Lung (tissue), 12 donors: Measurements from ENCODE around the gene TCIRG1. TPM values are rescaled to one million over a fixed set of nuclear protein-coding genes. Genes with fewer than 3 reads are reported as not detected.

ENCODE experiments used
- ATAC-seq: fragments of 200-7000 bp; cut with Tn5 transposase; one replicate; pipeline ENCODE4 v1.9.1; 2020; ENCODE audit warnings: moderate number of reproducible peaks; ENCODE audit not compliant: insufficient read depth, low FRiP score
- DNase-seq, 3 donors: peaks; one replicate each; pipeline ENCODE4 v3.0.0-alpha.2; 2013 to 2017
- H3K27ac ChIP-seq, 2 donors: one replicate each; pipeline ENCODE4 v1.5.1; 2013; ENCODE audit warnings: mild to moderate bottlenecking in 2 of 2, moderate library complexity in 2 of 2, control low read depth in 1 of 2, inconsistent platforms in 1 of 2, low read depth in 1 of 2, low read length in 1 of 2
- H3K27me3 ChIP-seq, 3 donors: one replicate each; pipeline ENCODE4 v1.5.1; 2013; ENCODE audit warnings: low read length in 2 of 3; ENCODE audit not compliant: control insufficient read depth in 3 of 3, insufficient read depth in 3 of 3
- H3K36me3 ChIP-seq, 4 donors: one replicate each; pipeline ENCODE4 v1.5.1; 2013; ENCODE audit warnings: low read length in 4 of 4, mild to moderate bottlenecking in 1 of 4, moderate library complexity in 1 of 4; ENCODE audit not compliant: control insufficient read depth in 4 of 4, insufficient read depth in 4 of 4
- H3K4me1 ChIP-seq, 5 donors: one replicate each; pipeline ENCODE4 v1.5.1; 2013; ENCODE audit warnings: low read length in 5 of 5, mild to moderate bottlenecking in 2 of 5, moderate library complexity in 1 of 5; ENCODE audit not compliant: control insufficient read depth in 5 of 5, insufficient read depth in 5 of 5
- H3K4me3 ChIP-seq: one replicate; pipeline ENCODE4 v1.5.1; 2013; ENCODE audit warnings: mild to moderate bottlenecking, control low read depth, moderate library complexity
- H3K9ac ChIP-seq, 2 donors: one replicate each; pipeline ENCODE4 v1.5.1; 2013; ENCODE audit warnings: low read length in 2 of 2, control low read depth in 1 of 2; ENCODE audit not compliant: insufficient read depth in 1 of 2
- H3K9me3 ChIP-seq, 4 donors: one replicate each; pipeline ENCODE4 v1.5.1; 2013; ENCODE audit warnings: low read length in 3 of 4, mild to moderate bottlenecking in 1 of 4, moderate library complexity in 1 of 4; ENCODE audit not compliant: control insufficient read depth in 4 of 4, insufficient read depth in 3 of 4
- WGBS, 2 donors: extraction: QIAGEN DNeasy Blood & Tissue Kit; methylation state at CpG; one replicate each; pipeline ENCODE4 v1.1.7; 2013; 5-methylcytosine and 5-hydroxymethylcytosine counted together
- polyA plus RNA-seq, 2 donors: library from polyadenylated mRNA; stranded (reverse); fragments of 200-250 nt; gene quantifications; one replicate each; pipeline ENCODE4 v1.2.1, GENCODE V29; 2013
- total RNA-seq, 2 donors: library from RNA; depleted of rRNA in 1 of 2; stranded (reverse); fragments of >200 nt in 1 of 2; gene quantifications; one replicate each; pipeline ENCODE4 v1.2.1, GENCODE V29; 2014 to 2021
- TF ChIP-seq, protein P1 (sequence below): IDR thresholded peaks from 2 replicates; pipeline ENCODE4 v1.5.1; 2012; ENCODE audit warnings: mild to moderate bottlenecking; ENCODE audit errors: control extremely low read depth, extremely low read depth
- donor health status: control.
- donor health status: control.
- donor health status: Bipolar disorder and iron deficiency.
- donor health status: healthy.
- donor health status: DM: yes; HTN: yes; CAD: no.

TCIRG1 gene
- total and polyA plus RNA-seq, 4 donors = 70.2 to 438 (median 283) TPM

DNA sequence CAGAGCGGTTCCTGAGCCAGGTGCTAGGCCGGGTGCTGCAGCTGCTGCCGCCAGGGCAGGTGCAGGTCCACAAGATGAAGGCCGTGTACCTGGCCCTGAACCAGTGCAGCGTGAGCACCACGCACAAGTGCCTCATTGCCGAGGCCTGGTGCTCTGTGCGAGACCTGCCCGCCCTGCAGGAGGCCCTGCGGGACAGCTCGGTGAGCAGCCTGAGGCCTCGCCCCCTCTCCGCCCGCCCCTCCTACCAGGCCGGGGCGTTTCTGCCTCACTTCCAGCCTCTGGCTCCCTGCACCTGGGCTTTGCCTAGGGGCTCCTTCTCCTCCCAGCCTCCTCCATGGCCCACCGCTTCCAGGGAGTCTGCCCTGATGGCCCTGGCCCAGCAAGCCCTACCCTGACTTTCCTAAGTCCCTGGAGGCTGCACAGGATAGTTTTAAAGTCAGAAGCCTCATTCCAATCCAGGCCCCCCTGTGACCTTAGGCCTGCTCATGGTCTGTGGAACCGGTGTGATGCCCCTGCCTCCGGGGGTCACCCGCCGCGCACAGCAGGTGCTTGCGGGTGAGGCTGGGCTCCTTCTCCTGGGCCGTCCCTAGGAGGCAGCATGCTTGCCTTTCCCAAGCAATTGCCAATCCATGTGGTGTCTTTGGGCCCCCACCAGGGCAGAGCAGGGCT lies 5.5 kb downstream of the TCIRG1 start:
- H3K9ac ChIP-seq = no peak overlapping the region
- WGBS, 2 donors = 91 to 92% methylated on average over 24 of the region's 24 CpGs
- no peaks in the 10 kb centered on the region for H3K27me3 ChIP-seq
- H3K36me3 ChIP-seq = peaks cover 0 to 55% (median 2%) of the 10 kb centered on the region in 4 donors
- ATAC-seq = no peak
- peaks cover 0 to 22% (median 5%) of the 10 kb centered on the region in 5 donors for H3K4me1 ChIP-seq
- H3K4me3 ChIP-seq = no peak overlapping the region
- H3K27ac ChIP-seq = no peak overlapping the region
- TF ChIP-seq, protein P1, sequence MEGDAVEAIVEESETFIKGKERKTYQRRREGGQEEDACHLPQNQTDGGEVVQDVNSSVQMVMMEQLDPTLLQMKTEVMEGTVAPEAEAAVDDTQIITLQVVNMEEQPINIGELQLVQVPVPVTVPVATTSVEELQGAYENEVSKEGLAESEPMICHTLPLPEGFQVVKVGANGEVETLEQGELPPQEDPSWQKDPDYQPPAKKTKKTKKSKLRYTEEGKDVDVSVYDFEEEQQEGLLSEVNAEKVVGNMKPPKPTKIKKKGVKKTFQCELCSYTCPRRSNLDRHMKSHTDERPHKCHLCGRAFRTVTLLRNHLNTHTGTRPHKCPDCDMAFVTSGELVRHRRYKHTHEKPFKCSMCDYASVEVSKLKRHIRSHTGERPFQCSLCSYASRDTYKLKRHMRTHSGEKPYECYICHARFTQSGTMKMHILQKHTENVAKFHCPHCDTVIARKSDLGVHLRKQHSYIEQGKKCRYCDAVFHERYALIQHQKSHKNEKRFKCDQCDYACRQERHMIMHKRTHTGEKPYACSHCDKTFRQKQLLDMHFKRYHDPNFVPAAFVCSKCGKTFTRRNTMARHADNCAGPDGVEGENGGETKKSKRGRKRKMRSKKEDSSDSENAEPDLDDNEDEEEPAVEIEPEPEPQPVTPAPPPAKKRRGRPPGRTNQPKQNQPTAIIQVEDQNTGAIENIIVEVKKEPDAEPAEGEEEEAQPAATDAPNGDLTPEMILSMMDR = no peak
- H3K9me3 ChIP-seq = no peaks in the 10 kb centered on the region
- no peak for DNase-seq

DNA sequence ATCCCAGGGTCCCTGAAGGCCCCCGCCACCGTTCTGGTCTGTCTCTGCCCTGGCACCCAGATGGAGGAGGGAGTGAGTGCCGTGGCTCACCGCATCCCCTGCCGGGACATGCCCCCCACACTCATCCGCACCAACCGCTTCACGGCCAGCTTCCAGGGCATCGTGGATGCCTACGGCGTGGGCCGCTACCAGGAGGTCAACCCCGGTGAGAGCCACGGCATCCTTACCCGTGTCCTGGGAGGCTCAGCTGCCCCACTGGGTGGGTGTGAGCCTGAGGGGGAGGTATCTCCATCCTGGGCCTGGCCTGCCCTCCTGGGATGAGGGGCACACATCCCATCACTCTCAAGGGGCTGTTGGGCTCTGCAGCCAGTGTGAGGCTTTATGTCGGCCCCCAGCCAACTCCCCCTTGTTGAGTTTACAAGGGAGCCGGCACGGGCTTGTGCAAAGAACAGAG lies 6.1 kb downstream of the TCIRG1 start:
- no peak overlapping the region for H3K9ac ChIP-seq
- no peak overlapping the region for H3K27ac ChIP-seq
- peaks cover 0 to 61% (median 2%) of the 10 kb centered on the region in 4 donors for H3K36me3 ChIP-seq
- DNase-seq = no peak
- TF ChIP-seq, protein P1 = no peak
- peaks cover 0 to 16% (median 2%) of the 10 kb centered on the region in 5 donors for H3K4me1 ChIP-seq
- WGBS, 2 donors = 95 to 98% methylated on average over 18 of the region's 18 CpGs
- ATAC-seq = no peak
- H3K9me3 ChIP-seq = no peaks in the 10 kb centered on the region
- no peaks in the 10 kb centered on the region for H3K27me3 ChIP-seq
- no peak overlapping the region for H3K4me3 ChIP-seq

DNA sequence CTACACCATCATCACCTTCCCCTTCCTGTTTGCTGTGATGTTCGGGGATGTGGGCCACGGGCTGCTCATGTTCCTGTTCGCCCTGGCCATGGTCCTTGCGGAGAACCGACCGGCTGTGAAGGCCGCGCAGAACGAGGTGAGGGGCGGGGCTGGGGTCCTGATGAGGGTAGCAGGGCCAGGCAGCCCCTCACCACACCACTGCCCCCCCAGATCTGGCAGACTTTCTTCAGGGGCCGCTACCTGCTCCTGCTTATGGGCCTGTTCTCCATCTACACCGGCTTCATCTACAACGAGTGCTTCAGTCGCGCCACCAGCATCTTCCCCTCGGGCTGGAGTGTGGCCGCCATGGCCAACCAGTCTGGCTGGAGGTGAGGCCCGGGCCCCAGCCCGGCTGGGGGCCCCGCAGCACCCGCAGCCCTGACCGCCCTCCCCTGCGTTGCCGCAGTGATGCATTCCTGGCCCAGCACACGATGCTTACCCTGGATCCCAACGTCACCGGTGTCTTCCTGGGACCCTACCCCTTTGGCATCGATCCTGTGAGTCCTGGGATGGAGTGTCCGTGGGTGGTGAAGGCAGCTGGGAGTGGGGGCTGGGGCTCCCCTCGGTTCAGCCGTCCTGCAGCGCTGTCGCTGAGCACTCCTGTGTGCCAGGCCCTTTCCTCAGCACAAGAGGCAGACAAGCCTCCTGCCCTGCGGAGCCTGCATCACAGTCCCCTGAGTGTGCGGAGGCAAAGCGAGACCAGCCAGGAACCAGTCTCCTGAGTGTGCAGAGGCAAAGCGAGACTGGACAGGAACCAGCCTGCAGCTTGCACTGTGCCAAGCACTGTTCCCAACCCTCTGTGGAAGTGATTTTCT lies 8.8 kb downstream of the TCIRG1 start:
- Histone ChIP-seq H3K36me3 (peaks cover 0 to 79% (median 2%) of the 10 kb centered on the region in 4 donors), H3K9me3 (no peaks in the 10 kb centered on the region), H3K4me3 (no peak overlapping the region), H3K27me3 (no peaks in the 10 kb centered on the region), H3K9ac (no peak overlapping the region), H3K27ac (no peak overlapping the region), H3K4me1 (peaks cover 0 to 9% (median 0%) of the 10 kb centered on the region in 5 donors)
- ATAC-seq = no peak
- WGBS, 2 donors = 89 to 90% methylated on average over 36 to 37 of the region's 37 CpGs
- TF ChIP-seq, protein P1 = no peak
- DNase-seq = peak; percentile 54 to 74 (median 58)
